SU-DHL-6 (cell line): ENCODE results near the gene AEN.

ENCODE experiments used
- H2AFZ ChIP-seq: fragments of 200-600 bp; sonication (generic); 2 replicates; pipeline ENCODE4 v1.6.1; 2014; ENCODE audit warnings: low read depth, mild to moderate bottlenecking, moderate library complexity, mixed read lengths, antibody characterized with exemption, low read length; ENCODE audit not compliant: severe bottlenecking
- H3F3A ChIP-seq: fragments of 200-600 bp; shearing (Covaris generic); 2 replicates; pipeline ENCODE4 v1.6.0; 2016; ENCODE audit warnings: antibody characterized with exemption, mild to moderate bottlenecking; ENCODE audit not compliant: insufficient read depth
- H3K27ac ChIP-seq: fragments of 200-600 bp; sonication (generic); 2 replicates; pipeline ENCODE4 v1.5.1; 2016; ENCODE audit warnings: low read depth, mild to moderate bottlenecking, low read length, moderate library complexity, mixed read lengths
- H3K27me3 ChIP-seq: fragments of 200-600 bp; sonication (generic), shearing (Covaris generic); 2 replicates; pipeline ENCODE4 v1.6.0; 2014; ENCODE audit warnings: mild to moderate bottlenecking, low read length
- H3K36me3 ChIP-seq: fragments of 200-600 bp; sonication (generic); 2 replicates; pipeline ENCODE4 v1.6.1; 2014; ENCODE audit warnings: mild to moderate bottlenecking, low read length, mixed read lengths
- H3K4me2 ChIP-seq: fragments of 300-600, 200-600 bp; shearing (Covaris generic), sonication (generic); 2 replicates; pipeline ENCODE4 v1.6.0; 2014; ENCODE audit warnings: low read length, low read depth, mild to moderate bottlenecking; ENCODE audit not compliant: poor library complexity, severe bottlenecking
- H3K4me3 ChIP-seq: fragments of 200-600 bp; sonication (generic); 2 replicates; pipeline ENCODE4 v1.5.1; 2014; ENCODE audit warnings: antibody characterized with exemption, low read length, mild to moderate bottlenecking, mixed read lengths; ENCODE audit not compliant: insufficient read depth, poor library complexity, severe bottlenecking
- H3K79me2 ChIP-seq: fragments of 200-600 bp; sonication (generic); 2 replicates; pipeline ENCODE4 v1.6.1; 2014; ENCODE audit warnings: mild to moderate bottlenecking, low read length, moderate library complexity; ENCODE audit not compliant: insufficient read depth
- H3K9ac ChIP-seq: fragments of 200-600 bp; sonication (generic); 2 replicates; pipeline ENCODE4 v1.7.0; 2014; ENCODE audit warnings: mild to moderate bottlenecking, low read length
- H3K9me2 ChIP-seq: fragments of 200-600 bp; sonication (generic); replicated peaks from 2 replicates; pipeline ENCODE4 v1.6.1; 2014; ENCODE audit warnings: low read length; ENCODE audit not compliant: insufficient read depth
- H3K9me3 ChIP-seq: fragments of 200-600 bp; sonication (generic); 2 replicates; pipeline ENCODE4 v1.6.1; 2014; ENCODE audit warnings: low read length, mixed read lengths; ENCODE audit not compliant: insufficient read depth
- H4K20me1 ChIP-seq: fragments of 200-600 bp; sonication (generic); 2 replicates; pipeline ENCODE4 v1.6.1; 2014; ENCODE audit warnings: low read depth, mild to moderate bottlenecking, antibody characterized with exemption, low read length, moderate library complexity, mixed read lengths
- CTCF ChIP-seq: fragments of 200-600 bp; sonication (generic); IDR thresholded peaks from one replicate; pipeline ENCODE4 v1.5.1; 2017; ENCODE audit warnings: antibody characterized with exemption, mild to moderate bottlenecking, low read length, moderate library complexity; ENCODE audit not compliant: insufficient read depth, poor library complexity, severe bottlenecking
- EZH2phosphoT487 ChIP-seq: fragments of 200-600 bp; sonication (generic), shearing (Covaris generic); conservative IDR thresholded peaks from 2 replicates; pipeline ENCODE4 v1.6.1; 2018; ENCODE audit warnings: mild to moderate bottlenecking, antibody characterized with exemption, low read length, moderate library complexity, mixed read lengths

AEN gene

DNA sequence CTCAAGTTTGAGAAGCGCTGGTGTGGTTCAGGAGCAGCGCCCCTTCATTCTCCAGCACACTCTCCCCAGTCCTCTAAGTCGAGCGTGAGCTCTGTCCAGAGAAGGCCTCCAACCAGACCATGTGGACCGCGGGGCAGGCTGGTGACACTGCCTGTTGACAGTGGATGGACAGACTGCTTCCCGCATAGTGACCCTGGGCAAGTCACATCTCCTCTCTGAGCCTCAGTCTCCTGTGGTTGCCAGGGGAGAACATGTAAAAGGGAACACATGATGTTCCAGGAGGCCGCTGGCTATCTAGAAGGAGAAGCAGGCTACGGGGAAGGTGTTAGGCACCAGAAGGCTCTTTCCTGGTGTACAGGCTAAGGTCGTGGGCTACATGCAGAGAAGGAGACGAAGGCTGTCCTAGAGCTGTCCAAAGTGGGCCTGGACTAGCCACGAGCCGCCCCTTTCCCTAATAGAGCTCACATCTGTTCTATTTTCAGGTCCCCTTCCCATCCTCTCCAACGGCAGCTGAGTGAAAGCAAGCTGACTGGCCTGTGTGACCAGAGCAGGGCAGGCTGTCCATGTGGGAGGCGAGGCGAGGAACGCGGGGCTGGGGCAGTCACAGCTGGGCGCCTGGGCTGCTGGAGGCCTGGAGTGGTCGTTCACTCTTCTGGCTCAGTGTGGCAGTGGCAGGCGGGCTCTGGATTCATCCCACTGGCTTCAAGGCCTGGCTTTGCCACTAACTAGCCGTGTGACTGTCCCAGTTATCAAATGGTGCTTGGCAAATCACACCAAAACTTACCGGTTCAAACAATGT lies 28.8 kb downstream of the AEN start:
- H3K79me2 ChIP-seq: no peaks in the 10 kb centered on the region

GRCh38 chr15:88650556-88650955 lies 29.4 kb downstream of the AEN start:
- Histone ChIP-seq H3K9ac (no peak overlapping the region), H3K27me3 (no peaks in the 10 kb centered on the region), H3K4me3 (no peak overlapping the region), H3K27ac (no peak overlapping the region), H4K20me1 (no peaks in the 10 kb centered on the region), H3F3A (no peaks in the 10 kb centered on the region), H3K36me3 (no peaks in the 10 kb centered on the region), H3K9me2 (no peaks in the 10 kb centered on the region), H3K4me2 (no peak overlapping the region), H3K79me2 (no peaks in the 10 kb centered on the region), H3K9me3 (no peaks in the 10 kb centered on the region), H2AFZ (no peak overlapping the region)
- TF ChIP-seq CTCF: no peak
- no peak for TF ChIP-seq EZH2phosphoT487

More for the DNA sequence above, 28.8 kb downstream of the AEN start:
- H3K4me2 ChIP-seq: no peak overlapping the region
- TF ChIP-seq CTCF: no peak
- no peak for TF ChIP-seq EZH2phosphoT487
- H4K20me1 ChIP-seq: no peaks in the 10 kb centered on the region
- no peaks in the 10 kb centered on the region for H3K27me3 ChIP-seq
- H3K36me3 ChIP-seq: no peaks in the 10 kb centered on the region
- no peak overlapping the region for H3K4me3 ChIP-seq
- H3K9me2 ChIP-seq: no peaks in the 10 kb centered on the region
- no peak overlapping the region for H2AFZ ChIP-seq
- no peaks in the 10 kb centered on the region for H3F3A ChIP-seq
- no peaks in the 10 kb centered on the region for H3K9me3 ChIP-seq
- H3K27ac ChIP-seq: no peak overlapping the region
- no peak overlapping the region for H3K9ac ChIP-seq

- no peaks in the 10 kb centered on the region for H3K9me3 ChIP-seq
- H3K36me3 ChIP-seq: no peaks in the 10 kb centered on the region
- no peaks in the 10 kb centered on the region for H3F3A ChIP-seq
- H3K4me3 ChIP-seq: no peak overlapping the region
- no peak overlapping the region for H3K4me2 ChIP-seq
- H4K20me1 ChIP-seq: no peaks in the 10 kb centered on the region
- no peak overlapping the region for H2AFZ ChIP-seq
- no peaks in the 10 kb centered on the region for H3K9me2 ChIP-seq
- H3K27me3 ChIP-seq: no peaks in the 10 kb centered on the region
- no peak overlapping the region for H3K27ac ChIP-seq
- no peaks in the 10 kb centered on the region for H3K79me2 ChIP-seq
- no peak for TF ChIP-seq CTCF
- TF ChIP-seq EZH2phosphoT487: no peak
- no peak overlapping the region for H3K9ac ChIP-seq
Observed at GRCh38 chr15:88651136-88651732, 30.1 kb downstream of the AEN start.
